NCI-H2029 treated with DMSO at 0.1 percent for 48 hours (cell line): ENCODE data around the gene CTSC.

Experiments used
- DNase-seq: peaks from one replicate; lab custom pipeline; 2025; lab: John Stamatoyannopoulos, UW

CTSC gene

DNA sequence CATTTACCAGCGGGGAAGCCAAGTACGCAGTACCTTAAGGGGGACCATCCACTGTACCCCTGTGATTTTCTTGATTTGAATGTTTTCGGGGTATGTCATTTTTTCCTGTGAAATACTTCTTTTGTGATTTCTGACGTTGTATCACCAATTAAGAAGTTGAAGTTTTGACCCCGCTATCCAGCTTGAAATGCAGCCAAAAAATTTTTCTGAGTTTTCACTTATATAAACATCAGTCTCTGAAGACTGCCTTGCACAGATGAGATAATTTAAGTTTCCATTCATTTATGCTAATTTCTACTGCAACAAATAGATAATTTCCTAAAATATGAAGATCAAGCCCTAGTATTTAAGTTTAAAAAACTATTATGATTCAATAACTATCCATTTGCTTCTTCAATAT is 20.0 kb downstream of the CTSC start:
- no peak for DNase-seq

GRCh38 chr11:88315981-88316441 is 21.5 kb downstream of the CTSC start:
- no peak for DNase-seq

DNA sequence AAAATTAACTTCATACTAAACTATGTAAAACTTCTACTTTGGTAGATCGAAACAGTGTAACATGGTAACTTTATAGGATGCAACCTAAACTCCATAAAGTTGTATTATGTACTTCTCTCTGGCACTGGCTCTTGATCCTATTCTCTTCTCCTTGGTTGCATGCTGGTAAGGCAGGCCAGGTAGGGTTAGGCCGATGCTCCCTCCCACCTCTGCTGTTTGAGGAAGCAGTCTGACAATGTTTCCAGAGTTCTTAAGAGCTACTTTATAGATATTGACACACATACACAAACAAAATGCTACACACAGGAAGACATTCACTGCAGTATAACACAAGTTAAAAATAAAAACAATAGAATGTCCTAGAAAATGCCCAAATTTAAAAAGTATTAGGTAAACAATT is 22.5 kb downstream of the CTSC start:
- DNase-seq = no peak

- no peak for DNase-seq
These were observed 24.1 kb downstream of the CTSC start for GRCh38 chr11:88313441-88313840.

- DNase-seq = no peak
These were observed 24.9 kb downstream of the CTSC start for GRCh38 chr11:88312628-88313027.

DNA sequence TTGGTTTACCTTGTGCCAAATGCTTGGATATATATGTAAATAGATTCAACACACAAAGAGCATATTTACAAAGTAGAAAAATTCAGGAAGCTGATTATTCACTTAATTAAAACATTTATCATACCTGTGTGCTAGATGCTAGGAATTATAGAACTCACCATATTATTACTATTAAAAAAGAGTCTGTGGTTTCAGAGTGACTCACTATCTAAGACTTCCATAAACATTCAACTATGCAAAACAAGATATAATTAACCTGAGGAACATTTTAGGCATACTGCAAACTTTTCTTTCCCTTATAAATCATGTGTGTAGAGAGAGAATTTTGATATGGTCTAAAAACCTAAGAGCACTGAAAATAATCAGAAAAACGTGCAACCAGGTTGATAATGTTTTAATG is 27.3 kb downstream of the CTSC start:
- DNase-seq = no peak

DNA sequence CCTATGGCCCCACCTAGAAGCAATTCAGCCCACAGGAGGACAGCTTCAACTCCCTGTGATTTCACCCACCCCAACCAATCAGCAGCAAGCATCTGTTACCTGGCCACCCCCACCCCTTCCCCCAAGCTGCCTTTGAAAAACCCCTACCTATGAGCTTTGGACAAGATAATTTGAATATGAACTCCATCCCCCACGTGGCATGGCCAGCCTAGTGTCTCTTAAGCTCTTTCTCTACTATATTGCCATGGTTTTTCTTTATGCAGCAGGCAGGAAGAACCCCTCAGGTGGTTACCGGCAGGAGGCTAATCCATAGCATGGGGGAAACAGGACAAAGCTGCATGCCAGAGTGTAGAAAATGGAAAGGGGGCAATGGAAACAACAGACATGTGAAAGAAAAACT is 29.0 kb downstream of the CTSC start:
- DNase-seq = no peak

DNA sequence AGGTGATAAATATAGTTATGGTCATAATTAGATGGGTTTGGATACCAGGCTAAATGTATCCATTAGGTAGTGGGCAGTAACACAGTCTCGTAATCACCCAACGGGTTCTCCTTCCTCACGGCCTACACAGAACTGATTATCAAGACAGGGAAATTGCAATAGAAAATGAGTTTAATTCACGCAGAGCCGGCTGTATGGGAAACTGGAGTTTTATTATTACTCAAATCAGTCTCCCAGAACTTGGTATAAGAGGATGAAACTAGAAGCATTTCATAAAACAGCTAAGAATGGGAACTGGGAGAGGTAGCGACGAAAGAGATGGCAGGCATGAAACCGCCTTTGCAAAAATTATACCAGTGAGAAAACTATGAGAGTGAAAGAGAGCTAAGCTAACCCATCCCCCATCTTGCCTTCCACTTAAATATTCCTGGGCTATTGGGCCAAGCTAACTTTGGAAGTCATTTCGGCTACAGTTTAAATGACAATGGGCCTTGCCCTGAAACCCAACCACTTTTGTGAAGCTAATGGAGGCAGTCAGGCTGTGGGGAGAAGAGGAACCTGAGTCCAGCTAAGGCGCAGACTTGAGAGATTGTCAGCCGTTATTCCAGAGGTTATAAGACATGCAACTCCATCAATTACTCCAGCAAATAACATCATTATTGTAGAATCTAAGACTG is 29.6 kb downstream of the CTSC start:
- no peak for DNase-seq

GRCh38 chr11:88306785-88307184 is 30.8 kb downstream of the CTSC start:
- no peak for DNase-seq

- DNase-seq = no peak
These were observed 32.1 kb downstream of the CTSC start for GRCh38 chr11:88305430-88305829.

- DNase-seq = no peak
These were observed 33.2 kb downstream of the CTSC start for GRCh38 chr11:88304352-88304751.

DNA sequence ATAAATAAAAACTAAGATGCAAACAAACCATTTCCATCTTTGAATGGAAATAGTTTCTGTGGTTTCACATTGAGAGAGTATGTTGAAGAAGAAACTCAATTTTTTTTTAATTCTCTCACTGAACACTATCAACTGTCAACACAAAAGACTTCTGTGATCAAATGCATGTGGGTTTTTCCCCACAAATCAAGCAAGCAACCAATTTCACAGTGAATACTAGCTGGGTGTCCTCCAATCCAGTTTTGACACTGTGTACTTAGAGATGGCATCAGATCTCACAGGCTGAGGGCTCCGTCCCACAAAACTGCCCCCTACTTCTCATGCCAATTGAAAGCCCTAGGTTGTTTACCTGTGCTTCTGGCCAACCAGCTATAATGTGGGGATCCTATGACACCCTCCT is 34.5 kb downstream of the CTSC start:
- no peak for DNase-seq

- no peak for DNase-seq
These were observed 35.9 kb downstream of the CTSC start for GRCh38 chr11:88301488-88302140.

- DNase-seq = no peak
These were observed 36.5 kb downstream of the CTSC start for GRCh38 chr11:88300888-88301487.

- no peak for DNase-seq
These were observed 39.7 kb downstream of the CTSC start for GRCh38 chr11:88297863-88298262.

- DNase-seq = no peak
These were observed 40.1 kb downstream of the CTSC start for GRCh38 chr11:88297421-88297820.

DNA sequence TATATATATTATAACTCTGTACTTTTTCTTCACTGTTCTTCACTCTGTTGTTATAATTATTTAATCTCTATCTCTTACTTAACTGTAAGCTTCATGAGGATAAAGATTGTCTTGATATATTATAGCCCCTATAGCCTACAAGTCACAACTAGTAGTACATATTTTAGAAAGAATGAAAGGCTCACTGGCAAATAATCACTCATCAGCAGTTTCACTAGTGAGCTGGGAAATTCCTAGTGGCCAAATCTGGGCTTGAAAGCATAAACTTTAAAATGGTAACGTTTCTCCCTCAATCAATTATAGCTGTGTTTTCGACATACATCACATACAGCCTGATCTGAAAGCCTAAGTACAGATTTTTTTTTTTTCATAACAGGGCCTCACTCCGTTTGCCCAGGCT is 42.5 kb downstream of the CTSC start:
- no peak for DNase-seq

DNA sequence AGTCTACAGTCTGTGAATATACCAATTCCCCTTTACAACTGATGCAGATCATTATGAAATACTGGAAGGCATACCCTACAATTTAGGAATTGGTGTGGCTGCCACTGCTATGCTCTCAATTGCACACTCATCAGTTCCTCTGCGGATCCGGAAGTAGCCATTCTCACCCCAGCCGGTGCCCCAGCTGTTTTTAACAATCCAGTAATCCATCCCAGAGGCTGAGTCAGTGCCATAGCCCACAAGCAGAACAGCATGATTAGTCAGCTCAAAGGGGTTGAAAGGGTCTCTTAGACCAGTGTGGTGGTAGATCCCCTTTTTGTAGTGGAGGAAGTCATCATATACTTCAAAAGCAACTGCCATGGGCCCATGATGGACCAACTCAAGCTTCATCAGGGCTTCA is 43.6 kb downstream of the CTSC start:
- no peak for DNase-seq

- DNase-seq = peak; percentile 44
These were observed 45.2 kb downstream of the CTSC start for GRCh38 chr11:88292171-88292843.

DNA sequence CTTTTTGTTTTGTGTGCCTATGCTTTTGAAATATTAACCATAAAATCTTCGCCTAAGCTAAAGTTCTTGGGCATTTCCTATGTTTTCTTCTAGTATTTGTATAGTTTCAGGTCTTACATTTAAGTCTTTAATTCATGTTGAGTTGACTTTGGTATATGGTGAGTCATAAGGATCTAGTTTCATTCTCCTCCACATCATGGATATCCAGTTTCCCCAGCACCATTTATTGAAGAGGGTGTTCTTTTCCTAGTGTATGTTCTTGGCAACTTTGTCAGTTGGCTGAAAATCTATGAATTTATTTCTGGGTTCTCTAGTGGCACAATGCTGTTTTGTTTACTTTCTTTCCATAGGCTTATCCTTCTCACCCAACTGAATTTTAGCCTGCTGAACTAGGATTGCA is 49.0 kb downstream of the CTSC start:
- peak; percentile 58 for DNase-seq

- DNase-seq = peak; percentile 25
These were observed 53.0 kb downstream of the CTSC start for GRCh38 chr11:88284336-88285050.
